ENCODE data around the gene SENP2. TPM values are rescaled to one million over a fixed set of nuclear protein-coding genes. Genes with fewer than 3 reads are reported as not detected.
"Not testable (repeated sequence)": the region's sequence is repeated elsewhere in the genome, so short reads cannot be mapped to it uniquely, and the experiment has no call there.

SENP2 gene
- total RNA-seq, 1 experiment from 2014 or later = 30.5 TPM

GRCh38 chr3:185631508-185632206, 45.6 kb downstream of the SENP2 start:
- H3K27me3 ChIP-seq = no peaks in the 10 kb centered on the region
- H3K9me3 ChIP-seq = no peaks in the 10 kb centered on the region
- peaks cover 26% of the 10 kb centered on the region for H3K36me3 ChIP-seq
- H3K4me3 ChIP-seq = no peak overlapping the region
- DNase-seq = no peak

GRCh38 chr3:185632996-185633395, 46.9 kb downstream of the SENP2 start:
- Histone ChIP-seq H3K4me3 (no peak overlapping the region), H3K9me3 (no peaks in the 10 kb centered on the region), H3K36me3 (peaks cover 16% of the 10 kb centered on the region), H3K27me3 (no peaks in the 10 kb centered on the region)
- no peak for DNase-seq

GRCh38 chr3:185637388-185637787, 51.3 kb downstream of the SENP2 start:
- DNase-seq = no peak
- Histone ChIP-seq H3K36me3 (peaks cover 4% of the 10 kb centered on the region), H3K4me3 (no peak overlapping the region), H3K27me3 (no peaks in the 10 kb centered on the region), H3K9me3 (no peaks in the 10 kb centered on the region)

- H3K36me3 ChIP-seq = peaks cover 12% of the 10 kb centered on the region
- not testable (repeated sequence) for H3K4me3 ChIP-seq, H3K9me3 ChIP-seq, DNase-seq, H3K27me3 ChIP-seq
Observed at GRCh38 chr3:185638651-185639050, 52.6 kb downstream of the SENP2 start.

- Histone ChIP-seq H3K36me3 (peaks cover 12% of the 10 kb centered on the region), H3K9me3 (no peaks in the 10 kb centered on the region), H3K4me3 (no peak overlapping the region), H3K27me3 (no peaks in the 10 kb centered on the region)
- DNase-seq = no peak
Observed at GRCh38 chr3:185639632-185640206, 53.6 kb downstream of the SENP2 start.

GRCh38 chr3:185640308-185640707, 54.2 kb downstream of the SENP2 start:
- no peak overlapping the region for H3K4me3 ChIP-seq
- H3K27me3 ChIP-seq = no peaks in the 10 kb centered on the region
- no peaks in the 10 kb centered on the region for H3K9me3 ChIP-seq
- peaks cover 17% of the 10 kb centered on the region for H3K36me3 ChIP-seq
- no peak for DNase-seq

GRCh38 chr3:185645191-185645590, 59.1 kb downstream of the SENP2 start:
- DNase-seq, H3K9me3 ChIP-seq, H3K27me3 ChIP-seq, H3K4me3 ChIP-seq: not testable (repeated sequence)
- peaks cover 53% of the 10 kb centered on the region for H3K36me3 ChIP-seq

- H3K27me3 ChIP-seq = no peaks in the 10 kb centered on the region
- no peaks in the 10 kb centered on the region for H3K9me3 ChIP-seq
- DNase-seq = no peak
- H3K4me3 ChIP-seq = no peak overlapping the region
- peaks cover 58% of the 10 kb centered on the region for H3K36me3 ChIP-seq
Observed at GRCh38 chr3:185645596-185646381, 59.7 kb downstream of the SENP2 start.

- Histone ChIP-seq H3K36me3 (peaks cover 64% of the 10 kb centered on the region), H3K4me3 (no peak overlapping the region), H3K27me3 (no peaks in the 10 kb centered on the region), H3K9me3 (no peaks in the 10 kb centered on the region)
- DNase-seq = no peak
Observed at GRCh38 chr3:185646382-185647133, 60.5 kb downstream of the SENP2 start.

GRCh38 chr3:185647134-185647879, 61.2 kb downstream of the SENP2 start:
- no peaks in the 10 kb centered on the region for H3K27me3 ChIP-seq
- DNase-seq = no peak
- no peaks in the 10 kb centered on the region for H3K9me3 ChIP-seq
- H3K4me3 ChIP-seq = no peak overlapping the region
- H3K36me3 ChIP-seq = peaks cover 65% of the 10 kb centered on the region

- Histone ChIP-seq H3K4me3 (no peak overlapping the region), H3K27me3 (no peaks in the 10 kb centered on the region), H3K9me3 (no peaks in the 10 kb centered on the region), H3K36me3 (peaks cover 67% of the 10 kb centered on the region)
- DNase-seq = no peak
Observed at GRCh38 chr3:185647880-185648210, 61.8 kb downstream of the SENP2 start.

- Histone ChIP-seq H3K9me3 (no peaks in the 10 kb centered on the region), H3K27me3 (no peaks in the 10 kb centered on the region), H3K36me3 (peaks cover 68% of the 10 kb centered on the region), H3K4me3 (no peak overlapping the region)
- no peak for DNase-seq
Observed at GRCh38 chr3:185648396-185648795, 62.3 kb downstream of the SENP2 start.

GRCh38 chr3:185649414-185649813, 63.3 kb downstream of the SENP2 start:
- Histone ChIP-seq H3K36me3 (peaks cover 76% of the 10 kb centered on the region), H3K9me3 (no peaks in the 10 kb centered on the region), H3K4me3 (no peak overlapping the region), H3K27me3 (no peaks in the 10 kb centered on the region)
- no peak for DNase-seq

GRCh38 chr3:185651971-185652370, 65.9 kb downstream of the SENP2 start:
- DNase-seq = no peak
- Histone ChIP-seq H3K36me3 (peaks cover 74% of the 10 kb centered on the region), H3K9me3 (no peaks in the 10 kb centered on the region)

GRCh38 chr3:185653949-185654757, 68.1 kb downstream of the SENP2 start:
- Histone ChIP-seq H3K4me3 (no peak overlapping the region), H3K27me3 (no peaks in the 10 kb centered on the region), H3K36me3 (peaks cover 74% of the 10 kb centered on the region), H3K9me3 (no peaks in the 10 kb centered on the region)
- DNase-seq = no peak

More at GRCh38 chr3:185651971-185652370, 65.9 kb downstream of the SENP2 start:
- no peaks in the 10 kb centered on the region for H3K27me3 ChIP-seq
- no peak overlapping the region for H3K4me3 ChIP-seq

- Histone ChIP-seq H3K9me3 (no peaks in the 10 kb centered on the region), H3K36me3 (peaks cover 70% of the 10 kb centered on the region), H3K4me3 (no peak overlapping the region), H3K27me3 (no peaks in the 10 kb centered on the region)
- DNase-seq = no peak
Observed at GRCh38 chr3:185654758-185655145, 68.7 kb downstream of the SENP2 start.

Measured in MG63 (cell line).